ENCODE results near the gene D2HGDH.
"Not testable (repeated sequence)": the region's sequence is repeated elsewhere in the genome, so short reads cannot be mapped to it uniquely, and the experiment has no call there.

The D2HGDH gene

DNA sequence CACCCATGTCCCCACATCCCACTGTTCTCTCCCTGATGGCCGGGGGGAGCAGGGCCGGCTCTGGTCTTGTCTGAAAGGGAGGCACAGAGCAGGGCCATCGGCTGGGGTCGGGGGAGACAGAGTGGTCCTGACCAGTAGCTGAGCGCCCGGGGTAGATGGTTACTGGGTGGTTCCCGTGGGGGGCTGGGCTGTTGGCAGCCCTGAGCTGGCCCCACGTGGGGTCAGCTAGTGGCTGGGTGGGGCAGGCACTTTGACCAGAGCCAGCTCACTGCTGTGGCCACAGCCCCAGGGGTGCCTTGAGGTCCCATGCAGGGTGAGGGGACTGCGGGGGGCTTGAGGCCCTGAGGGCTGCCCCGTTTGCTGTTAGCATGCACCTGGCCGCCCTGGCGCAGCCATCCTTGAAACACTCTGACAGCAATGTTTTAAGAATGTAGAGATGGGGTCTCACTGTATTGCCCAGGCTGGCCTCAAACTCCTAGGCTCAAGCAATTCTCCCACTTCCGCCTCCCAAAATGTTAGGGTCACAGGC, 62.2 kb downstream of the D2HGDH start:
- no peak for DNase-seq

DNA sequence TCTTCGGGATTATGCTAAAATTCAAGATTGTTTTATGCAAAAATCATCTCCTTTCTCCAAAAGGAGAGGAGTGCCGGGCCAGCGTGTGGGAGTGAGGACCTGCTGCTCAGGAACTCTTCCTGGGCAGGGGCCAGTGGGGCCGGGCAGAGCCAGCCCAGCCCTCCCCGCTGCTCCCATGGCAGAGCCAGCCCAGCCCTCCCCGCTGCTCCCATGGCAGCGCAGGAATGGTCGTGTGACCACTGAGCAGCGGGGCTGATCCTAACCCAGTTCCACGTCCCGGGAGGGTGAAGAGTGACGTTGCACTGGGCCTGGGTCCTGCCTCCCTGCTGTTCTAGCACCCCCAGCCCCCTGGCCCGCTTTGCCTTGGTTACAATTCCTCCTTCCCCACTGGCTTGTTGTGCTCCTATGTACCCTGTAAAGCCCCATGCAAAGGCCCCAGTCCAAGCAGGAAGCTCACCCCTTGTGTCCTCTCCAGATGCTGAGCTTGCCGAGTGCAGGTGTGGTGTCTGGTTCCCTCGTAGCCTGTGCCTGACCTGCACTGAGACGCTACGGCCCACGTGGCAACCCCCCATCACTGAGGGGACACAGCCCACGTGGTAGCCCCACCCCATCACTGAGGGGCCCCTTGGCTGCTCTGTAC, 63.1 kb downstream of the D2HGDH start:
- no peak for DNase-seq

DNA sequence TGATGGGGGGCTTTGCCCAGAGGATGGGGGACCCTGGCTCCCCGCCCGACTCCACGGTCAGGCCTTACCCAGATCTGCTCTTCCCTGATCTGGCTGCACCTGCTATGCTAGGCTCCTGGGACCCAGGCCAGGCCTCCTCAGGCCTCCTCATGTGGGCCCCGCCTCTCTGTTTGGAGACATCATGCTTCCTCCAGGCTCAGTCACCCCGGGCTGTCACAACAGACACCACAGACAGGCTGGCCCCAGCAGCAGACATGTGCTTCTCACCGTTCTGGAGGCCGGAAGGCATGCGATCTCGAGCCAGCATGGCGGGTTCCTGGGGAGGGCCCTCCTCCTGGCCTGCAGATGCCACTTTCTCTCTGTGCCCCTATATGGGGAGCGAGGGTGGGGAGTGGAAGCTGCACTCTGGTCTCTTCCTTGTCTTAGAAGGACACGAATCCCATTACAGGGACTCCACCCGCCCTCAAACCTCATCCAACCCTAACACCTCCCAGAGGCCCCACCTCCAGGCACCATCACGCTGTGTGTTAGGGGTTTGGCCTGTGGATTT, 63.7 kb downstream of the D2HGDH start:
- no peak for DNase-seq

DNA sequence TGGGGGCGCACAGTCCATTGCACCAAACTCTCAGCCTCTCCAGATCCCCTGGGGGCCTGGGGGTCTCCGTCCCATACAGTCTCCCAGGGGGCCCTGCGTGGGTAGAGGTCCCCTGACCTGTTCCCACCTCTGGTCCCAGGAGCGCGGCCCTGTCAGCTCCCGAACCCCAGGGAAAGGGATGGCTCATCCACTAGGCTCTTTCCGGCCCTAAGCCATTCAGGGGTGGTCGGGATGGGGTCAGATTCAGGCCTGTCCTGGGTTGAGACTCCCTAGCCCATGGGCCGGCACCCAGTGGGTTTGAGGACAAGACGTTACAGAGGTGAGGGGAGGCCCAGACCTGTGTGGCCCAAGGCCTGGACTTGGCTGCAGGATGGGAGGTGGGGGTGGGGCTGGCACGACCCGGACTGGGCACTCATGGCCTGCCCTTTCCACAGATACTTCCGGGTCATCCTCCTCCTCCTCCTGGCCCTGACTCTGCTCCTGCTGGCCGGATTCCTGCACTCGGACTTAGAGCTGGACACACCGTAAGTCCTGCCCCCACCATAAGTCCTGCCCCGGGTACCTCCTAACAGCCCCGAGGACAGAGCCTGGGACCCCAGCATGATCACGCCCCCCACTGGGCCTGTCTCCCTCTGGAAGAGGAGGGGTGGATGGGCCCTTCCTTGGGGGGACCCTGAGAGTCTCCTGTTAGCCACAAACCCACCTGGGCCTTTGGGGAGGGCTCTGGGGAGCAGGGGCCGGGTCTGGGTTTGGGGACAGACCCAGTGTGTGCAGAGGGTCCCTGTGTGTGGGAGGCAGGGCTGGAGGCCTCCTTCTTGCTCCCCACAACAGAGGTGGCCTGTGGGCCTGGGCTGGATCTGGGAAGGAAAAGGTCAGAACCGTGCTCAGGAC, 64.4 kb downstream of the D2HGDH start:
- no peak for DNase-seq

DNA sequence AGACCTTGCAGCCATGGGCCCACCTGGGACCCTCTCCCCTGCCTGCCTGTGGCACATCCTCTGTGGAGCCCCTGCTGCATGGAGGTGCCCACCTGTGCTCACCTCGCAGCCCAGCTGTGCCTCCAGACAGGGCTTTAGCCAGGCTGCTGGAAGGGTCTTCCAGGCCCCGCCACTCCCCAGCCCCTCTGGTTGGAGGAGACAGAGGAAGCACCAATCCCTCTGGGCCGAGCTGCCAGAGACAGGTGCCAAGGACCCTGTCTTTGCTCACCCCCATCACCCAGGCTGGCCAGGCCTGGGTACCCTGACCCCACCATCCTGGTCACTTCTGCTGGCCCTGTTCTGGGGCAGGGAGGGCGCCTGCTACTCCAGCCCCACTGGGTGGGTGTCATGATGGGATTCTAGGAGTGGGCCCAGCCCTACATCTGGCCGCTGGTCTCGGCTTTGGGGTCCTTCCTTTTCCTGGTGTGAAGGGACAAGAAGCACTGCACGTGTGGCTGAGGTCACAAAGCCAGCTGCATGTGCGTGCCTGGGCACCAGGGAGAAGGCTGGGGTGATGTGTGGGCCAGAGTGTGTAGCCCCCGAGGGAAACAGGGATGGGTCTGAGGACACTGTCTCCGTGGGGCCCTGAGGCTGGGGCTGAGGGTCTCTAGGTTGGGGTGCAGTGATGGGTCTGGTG, 65.2 kb downstream of the D2HGDH start:
- DNase-seq = no peak

DNA sequence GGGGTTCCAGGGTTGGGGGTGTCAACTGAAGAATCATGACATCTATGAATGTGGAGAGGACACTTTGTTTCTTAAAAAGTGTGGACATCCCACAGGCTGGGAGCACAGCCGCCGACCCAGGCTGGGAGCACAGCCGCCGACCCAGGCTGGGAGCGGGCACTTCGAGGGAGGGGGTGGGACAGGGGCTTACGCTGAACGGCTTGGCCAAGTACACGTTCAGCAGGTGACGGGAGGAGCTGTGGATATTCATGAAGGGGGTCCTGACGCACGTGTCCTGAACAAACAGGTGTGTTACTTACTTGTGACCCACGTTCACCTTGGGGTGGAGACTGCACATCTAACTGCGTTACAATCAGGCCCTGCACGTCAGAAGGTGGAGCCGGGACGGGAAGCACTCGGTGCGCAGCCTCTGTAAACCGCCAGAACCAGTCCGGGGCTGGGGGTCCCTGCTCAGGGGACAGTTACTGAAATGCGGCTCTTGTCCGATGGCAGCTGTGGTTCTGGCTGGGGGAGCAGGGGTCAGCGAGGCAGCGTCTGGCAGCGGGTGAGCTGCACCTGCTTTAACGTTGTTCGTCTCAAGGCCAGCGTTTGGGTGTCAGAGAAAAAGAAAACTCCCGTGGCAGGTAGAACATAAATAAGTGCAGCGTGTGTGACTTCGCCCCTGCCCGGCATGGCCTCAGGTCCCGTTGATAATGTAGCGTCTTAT, 65.9 kb downstream of the D2HGDH start:
- DNase-seq = not testable (repeated sequence)

DNA sequence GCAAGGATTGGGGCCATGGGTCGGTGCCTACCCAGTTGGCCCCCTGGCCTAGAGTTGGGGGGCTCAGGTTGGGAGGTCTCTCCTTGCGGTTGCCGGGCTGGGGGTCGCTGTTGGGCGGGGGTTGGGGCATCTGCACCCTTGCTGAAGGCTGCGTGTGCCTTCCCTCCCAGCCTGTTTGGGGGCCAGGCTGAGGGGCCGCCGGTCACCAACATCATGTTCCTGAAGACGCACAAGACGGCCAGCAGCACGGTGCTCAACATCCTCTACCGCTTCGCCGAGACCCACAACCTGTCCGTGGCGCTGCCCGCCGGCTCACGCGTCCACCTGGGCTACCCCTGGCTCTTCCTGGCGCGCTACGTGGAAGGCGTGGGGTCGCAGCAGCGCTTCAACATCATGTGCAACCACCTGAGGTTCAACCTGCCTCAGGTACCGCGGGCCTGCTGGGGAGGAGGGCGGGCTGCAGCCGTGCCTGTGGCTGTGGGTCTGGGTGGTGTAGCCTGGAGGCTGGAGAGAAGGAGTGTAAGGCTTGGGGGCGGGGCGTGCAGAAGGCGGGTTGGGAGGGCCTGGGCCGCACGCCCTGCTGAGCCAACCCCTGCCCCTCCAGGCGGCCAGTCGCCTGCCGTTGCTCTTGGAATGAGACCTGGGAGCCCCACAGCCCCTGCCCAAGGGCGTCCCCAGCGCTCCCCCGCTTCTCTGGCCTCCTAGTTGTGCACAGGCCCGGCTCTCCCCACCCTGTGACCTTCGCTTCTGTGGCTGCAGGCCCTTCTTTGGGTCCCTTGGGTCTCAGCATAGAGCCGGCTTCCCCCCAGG, 67.4 kb downstream of the D2HGDH start:
- no peak for DNase-seq

DNA sequence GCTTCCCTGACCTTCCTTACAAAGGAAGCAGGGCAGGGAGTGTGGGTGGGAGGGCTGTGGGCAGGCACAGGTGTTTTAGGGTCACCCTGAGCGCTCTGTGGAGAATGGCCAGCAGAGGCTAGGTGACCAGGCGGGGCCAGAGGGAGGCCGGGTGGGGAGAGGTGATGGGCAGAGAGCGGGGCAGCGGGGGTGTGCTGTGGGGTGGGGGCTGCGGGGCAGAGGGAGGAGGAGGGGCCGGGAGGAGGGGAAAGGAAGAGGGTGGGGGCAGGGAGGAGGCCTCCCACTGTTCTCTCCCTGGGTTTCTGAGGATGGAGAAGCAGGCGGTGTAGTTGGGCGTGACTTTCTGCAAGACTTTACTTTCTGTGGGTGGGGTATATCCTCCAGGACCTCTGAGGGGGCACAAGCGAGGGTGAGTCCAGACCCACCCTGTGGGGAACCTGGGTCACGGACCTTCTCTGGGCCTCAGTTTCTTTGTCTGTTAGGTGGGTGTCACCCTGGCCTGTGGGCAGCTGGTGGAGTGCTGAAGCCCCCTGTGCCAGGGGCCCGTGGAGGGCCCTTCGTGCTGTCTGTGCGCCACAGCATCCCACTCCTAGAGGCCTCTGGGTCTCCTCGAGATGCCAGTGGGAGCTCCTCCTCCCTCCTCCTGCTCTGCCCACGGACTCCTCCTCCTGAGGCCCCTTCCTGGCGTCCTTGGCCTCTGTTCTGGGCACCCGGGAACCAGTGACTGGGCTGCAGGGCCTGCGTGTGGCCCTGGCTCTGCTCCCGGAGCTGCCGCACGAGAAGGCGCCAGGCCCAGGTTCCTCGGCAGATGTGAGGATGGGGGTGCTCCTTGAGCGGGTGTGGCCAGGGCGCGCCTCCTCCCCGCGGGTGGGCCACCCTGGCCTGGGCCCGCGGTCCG, 68.2 kb downstream of the D2HGDH start:
- no peak for DNase-seq

DNA sequence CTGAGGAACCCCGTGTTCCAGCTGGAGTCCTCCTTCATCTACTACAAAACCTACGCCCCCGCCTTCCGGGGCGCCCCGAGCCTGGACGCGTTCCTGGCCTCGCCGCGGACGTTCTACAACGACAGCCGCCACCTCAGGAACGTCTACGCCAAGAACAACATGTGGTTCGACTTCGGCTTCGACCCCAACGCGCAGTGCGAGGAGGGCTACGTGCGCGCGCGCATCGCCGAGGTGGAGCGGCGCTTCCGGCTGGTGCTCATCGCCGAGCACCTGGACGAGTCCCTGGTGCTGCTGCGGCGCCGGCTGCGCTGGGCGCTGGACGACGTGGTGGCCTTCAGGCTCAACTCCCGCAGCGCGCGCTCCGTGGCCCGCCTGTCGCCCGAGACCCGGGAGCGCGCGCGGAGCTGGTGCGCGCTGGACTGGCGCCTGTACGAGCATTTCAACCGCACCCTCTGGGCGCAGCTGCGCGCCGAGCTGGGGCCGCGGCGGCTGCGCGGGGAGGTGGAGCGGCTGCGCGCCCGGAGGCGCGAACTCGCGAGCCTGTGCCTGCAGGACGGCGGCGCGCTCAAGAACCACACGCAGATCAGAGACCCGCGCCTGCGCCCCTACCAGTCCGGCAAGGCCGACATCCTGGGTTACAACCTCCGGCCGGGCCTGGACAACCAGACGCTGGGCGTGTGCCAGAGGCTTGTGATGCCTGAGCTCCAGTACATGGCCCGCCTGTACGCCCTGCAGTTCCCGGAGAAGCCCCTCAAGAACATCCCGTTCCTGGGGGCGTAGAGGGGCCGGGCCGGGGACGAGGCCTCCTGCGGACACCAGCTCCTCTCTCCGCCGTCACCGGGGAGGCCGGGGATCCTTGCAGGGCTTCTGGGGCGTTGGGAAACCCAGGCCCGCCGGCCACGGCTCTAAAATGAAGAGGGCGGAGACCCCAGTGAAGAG, 69.2 kb downstream of the D2HGDH start:
- DNase-seq = no peak

DNA sequence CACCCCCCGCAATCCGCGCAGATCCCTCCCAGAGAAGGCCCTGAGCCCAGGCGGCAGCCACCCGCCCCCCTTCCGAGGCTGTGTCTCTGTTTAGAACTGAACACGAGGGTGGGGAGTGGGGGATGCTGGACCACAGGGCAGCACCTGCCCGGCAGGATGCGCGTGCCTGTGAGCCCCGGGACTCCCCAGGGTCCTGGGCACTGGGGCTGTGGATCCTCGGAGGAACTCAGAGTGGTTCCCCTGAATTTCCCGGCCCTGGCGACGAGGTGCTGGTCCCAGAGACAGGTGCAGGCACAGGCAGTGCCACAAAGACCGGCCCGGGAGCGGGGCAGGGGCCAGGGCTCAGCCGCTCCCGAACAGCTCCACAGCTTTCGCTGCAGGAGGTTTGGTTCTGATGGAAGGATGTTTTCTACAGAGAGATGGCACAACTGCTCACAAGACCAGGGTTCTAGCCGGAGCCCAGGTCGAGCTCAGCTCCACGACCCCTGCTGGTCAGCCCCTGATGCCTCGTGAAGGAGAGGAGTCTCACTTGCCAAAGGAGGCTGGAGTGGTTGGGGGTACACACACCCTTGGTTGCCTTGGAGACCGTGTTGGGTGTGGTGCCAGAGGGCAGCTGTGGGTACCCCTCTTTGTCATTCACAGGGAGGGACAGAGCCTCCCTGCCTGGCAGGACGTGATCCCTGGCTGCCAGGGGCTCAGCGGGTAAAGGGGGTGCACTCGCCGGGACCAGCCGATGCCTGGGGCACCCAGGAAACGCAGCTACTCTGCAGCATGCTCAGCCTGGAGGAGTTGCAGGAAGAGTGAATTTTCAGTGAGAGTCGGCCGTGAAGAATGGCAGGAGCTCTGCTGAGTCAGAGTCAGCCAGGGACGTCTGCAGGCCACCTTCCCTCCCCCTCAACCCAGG, 70.1 kb downstream of the D2HGDH start:
- no peak for DNase-seq

DNA sequence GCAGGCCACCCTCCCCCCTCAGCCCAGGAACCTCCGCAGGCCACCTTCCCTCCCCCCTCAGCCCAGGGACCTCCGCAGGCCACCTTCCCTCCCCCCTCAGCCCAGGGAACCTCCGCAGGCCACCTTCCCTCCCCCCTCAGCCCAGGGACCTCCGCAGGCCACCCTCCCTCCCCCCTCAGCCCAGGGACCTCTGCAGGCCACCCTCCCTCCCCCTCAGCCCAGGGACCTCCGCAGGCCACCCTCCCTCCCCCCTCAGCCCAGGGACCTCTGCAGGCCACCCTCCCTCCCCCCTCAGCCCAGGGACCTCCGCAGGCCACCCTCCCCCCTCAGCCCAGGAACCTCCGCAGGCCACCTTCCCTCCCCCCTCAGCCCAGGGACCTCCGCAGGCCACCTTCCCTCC, 71.8 kb downstream of the D2HGDH start:
- DNase-seq = not testable (repeated sequence)

DNA sequence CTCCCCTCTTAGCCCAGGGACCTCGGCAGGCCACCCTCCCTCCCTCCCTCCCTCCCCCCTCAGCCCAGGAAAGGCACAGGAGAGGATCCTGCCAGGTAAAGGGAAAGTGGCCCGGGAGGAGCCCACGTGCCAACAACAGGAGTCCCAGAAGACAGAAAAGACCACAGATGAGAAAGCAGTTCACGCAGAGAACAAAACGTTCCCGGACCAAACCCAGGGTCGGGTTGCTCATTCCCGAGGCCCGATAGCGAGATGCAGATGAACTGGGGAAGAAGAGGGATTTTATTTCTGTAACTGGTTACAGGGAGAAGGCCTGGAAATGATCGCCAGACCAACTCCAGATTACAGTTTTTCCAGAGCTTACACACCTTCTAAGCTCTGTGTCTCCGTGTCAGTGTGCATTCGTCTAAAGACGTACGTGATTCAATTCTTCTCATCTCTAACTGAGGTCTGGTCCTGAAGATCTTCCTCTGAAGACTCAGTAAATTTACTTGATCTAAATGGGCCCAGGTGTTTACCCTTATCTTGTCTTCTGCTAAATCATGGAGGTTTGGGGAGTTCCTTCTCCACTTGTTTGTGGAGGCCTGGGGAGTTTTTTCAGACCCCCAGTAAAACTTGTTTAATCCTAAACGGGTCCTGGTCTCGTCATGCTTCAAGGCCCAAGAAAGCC, 73.8 kb downstream of the D2HGDH start:
- DNase-seq = no peak

DNA sequence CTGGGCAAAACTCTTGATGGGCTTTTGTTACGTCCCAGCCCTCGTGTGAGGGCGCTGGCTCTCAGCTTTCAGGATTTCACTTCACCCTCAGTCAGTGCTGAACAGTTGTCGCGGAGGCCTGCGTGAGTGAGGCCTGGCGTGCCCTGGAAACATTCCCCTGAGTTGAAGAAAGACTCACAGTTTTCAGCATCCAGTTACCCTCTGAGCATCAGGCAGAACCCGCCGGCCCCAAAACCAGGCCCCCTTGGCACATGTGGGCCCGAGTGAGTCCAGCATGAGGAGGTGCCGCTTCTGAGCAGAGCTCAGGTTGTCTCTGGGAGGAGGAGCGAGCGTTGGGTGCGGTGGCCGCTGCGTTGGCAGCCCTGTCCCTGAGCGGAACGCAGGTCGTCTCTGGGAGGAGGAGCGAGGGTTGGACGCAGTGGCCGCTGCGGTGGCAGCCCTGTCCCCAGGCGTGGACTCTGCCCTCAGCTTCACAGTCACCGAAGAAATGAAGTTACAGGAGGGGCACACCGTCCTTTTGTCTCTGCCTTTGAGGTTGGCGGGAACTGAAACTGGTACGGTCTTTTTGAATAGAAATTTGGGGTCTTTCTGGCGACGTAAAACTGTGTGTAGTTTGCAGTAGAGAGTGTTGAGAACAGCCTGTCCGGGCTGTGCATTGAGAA, 74.4 kb downstream of the D2HGDH start, which contains the start of gene NEU4:
Gene NEU4, plus strand, starts transcription at position 473 of the 662 bp plus-strand sequence. CDS start 5,292 bp downstream, outside the sequence.
- DNase-seq = no peak

DNA sequence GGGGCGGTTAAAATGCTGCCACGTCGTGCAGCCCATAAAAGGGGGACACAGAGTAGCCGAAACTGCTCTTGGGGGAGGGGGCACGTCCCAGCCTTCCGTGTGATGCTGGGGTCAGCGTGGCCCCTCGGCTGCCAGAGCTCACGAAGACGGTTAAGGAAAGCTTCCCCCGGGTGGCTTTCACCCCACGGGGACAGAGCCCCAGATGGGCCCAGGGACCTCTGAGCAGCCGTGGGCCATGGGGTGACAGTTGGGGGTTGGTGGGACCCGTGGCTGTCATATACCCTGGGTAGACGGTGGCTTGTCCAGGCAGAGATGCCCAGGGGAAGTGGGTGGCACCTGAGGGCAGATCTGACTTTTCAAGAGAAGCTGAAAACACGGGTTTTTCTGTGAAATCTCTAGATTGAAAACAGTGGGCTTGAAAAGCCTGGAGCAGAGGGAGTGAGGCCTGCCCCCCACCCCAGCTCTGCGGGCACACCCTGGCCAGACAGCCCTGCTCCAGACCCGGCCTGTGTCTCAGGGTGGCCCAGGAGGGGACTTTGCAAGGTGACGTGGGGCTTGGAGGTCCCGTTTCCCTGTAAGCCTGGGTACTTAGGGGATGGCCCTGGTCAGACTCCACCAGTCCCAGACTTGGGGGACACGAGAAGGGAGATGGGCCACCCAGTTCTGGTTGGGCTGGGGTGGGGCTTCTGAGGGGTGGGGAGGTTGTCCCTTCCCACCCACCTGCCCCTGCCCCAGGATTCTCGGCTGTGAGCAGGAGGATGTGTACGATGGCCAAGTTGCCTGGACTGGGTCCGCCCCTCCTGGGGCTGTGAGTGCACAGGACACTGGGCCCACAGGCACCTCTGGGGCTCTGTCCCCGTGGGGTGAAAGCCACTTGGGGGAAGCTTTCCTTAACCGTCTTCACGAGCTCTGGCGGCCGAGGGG, 75.2 kb downstream of the D2HGDH start:
- DNase-seq = no peak

DNA sequence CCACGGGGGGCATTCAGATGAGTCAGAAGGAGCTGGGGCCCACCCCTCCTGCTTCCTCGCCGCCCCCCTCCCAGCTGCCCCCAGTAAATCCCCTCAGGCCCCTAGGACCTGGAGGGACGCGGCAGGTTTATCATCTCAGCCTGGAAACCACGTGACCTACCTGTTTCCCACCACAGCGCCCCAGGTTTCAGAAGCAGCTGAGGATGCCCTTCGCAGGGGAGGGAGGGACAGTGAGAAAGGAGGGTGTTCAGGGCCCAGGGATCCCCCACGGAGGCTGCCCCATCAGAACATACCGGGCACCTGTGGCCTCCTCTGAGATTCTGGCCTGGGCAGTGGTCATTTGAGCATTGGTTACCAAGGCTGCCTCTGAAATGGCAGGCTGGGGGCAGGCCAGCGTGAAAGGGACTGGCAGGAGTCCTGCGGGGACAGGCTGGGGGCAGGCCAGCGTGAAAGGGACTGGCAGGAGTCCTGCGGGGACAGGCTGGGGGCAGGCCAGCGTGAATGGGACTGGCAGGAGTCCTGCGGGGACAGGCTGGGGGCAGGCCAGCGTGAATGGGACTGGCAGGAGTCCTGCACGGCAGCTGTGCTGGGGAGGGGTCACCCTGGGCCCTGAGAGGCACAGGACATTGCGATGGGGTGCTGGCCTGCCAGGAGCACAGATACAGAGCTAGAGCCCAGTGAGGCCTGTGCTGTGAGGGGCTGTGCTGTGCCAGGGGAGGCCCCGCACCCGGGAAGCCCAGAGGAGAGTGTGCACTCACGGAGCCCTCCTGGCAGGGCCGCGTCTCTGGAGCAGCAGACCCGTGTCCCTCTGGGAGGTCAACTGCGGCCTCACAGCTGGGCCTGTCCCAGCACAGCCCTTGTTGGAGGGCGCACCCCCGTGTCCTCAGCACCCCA, 76.1 kb downstream of the D2HGDH start:
- no peak for DNase-seq

All from NCI-H446 (cell line).